Hepatocyte (in vitro differentiated cells): ENCODE data around the gene LSM5. TPM values are rescaled to one million over a fixed set of nuclear protein-coding genes. Genes with fewer than 3 reads are reported as not detected.

Experiments used
- DNase-seq: peaks from one replicate; pipeline ENCODE4 v3.0.0-alpha.2; 2016; ENCODE audit warnings: low spot score
- H2AFZ ChIP-seq: fragments of 200-600 bp; sonication (generic); 2 replicates; pipeline ENCODE4 v1.6.0; 2016; ENCODE audit warnings: antibody characterized with exemption, mild to moderate bottlenecking
- H3K27ac ChIP-seq: fragments of 200-600 bp; sonication (generic); 2 replicates; pipeline ENCODE4 v1.5.1; 2016; ENCODE audit warnings: mild to moderate bottlenecking
- H3K27me3 ChIP-seq: fragments of 200-600 bp; sonication (generic); 2 replicates; pipeline ENCODE4 v1.6.1; 2016
- H3K36me3 ChIP-seq: fragments of 200-600 bp; sonication (generic); replicated peaks from 2 replicates; pipeline ENCODE4 v1.5.1; 2016; ENCODE audit warnings: low read depth; ENCODE audit not compliant: insufficient read depth
- H3K4me1 ChIP-seq: fragments of 200-600 bp; sonication (generic); 2 replicates; pipeline ENCODE4 v1.5.1; 2016; ENCODE audit warnings: mild to moderate bottlenecking, moderate library complexity; ENCODE audit not compliant: insufficient read depth
- H3K4me2 ChIP-seq: fragments of 200-600 bp; sonication (generic); 2 replicates; pipeline ENCODE4 v1.6.0; 2016
- H3K4me3 ChIP-seq: fragments of 200-600 bp; sonication (generic); 2 replicates; pipeline ENCODE4 v1.5.1; 2016; ENCODE audit warnings: mild to moderate bottlenecking
- H3K79me2 ChIP-seq: fragments of 200-600 bp; sonication (generic); 2 replicates; pipeline ENCODE4 v1.6.0; 2017; ENCODE audit warnings: mild to moderate bottlenecking
- H3K9me2 ChIP-seq: fragments of 200-600 bp; sonication (generic); replicated peaks from 2 replicates; pipeline ENCODE4 v1.6.0; 2017; ENCODE audit warnings: mild to moderate bottlenecking; ENCODE audit not compliant: insufficient read depth
- H3K9me3 ChIP-seq: fragments of 200-600 bp; sonication (generic); 2 replicates; pipeline ENCODE4 v1.5.1; 2016; ENCODE audit warnings: low read depth, mild to moderate bottlenecking
- H4K20me1 ChIP-seq: fragments of 200-600 bp; sonication (generic); 2 replicates; pipeline ENCODE4 v1.6.0; 2016; ENCODE audit warnings: mild to moderate bottlenecking; ENCODE audit not compliant: insufficient read depth, poor library complexity, severe bottlenecking
- EZH2 ChIP-seq: fragments of 200-600 bp; sonication (generic); IDR thresholded peaks from 2 replicates; pipeline ENCODE4 v1.6.1; 2016; ENCODE audit warnings: antibody characterized with exemption, mild to moderate bottlenecking, borderline replicate concordance
- EZH2phosphoT487 ChIP-seq: fragments of 200-600 bp; sonication (generic); IDR thresholded peaks from one replicate; pipeline ENCODE4 v1.6.1; 2018; ENCODE audit warnings: antibody characterized with exemption, mild to moderate bottlenecking, low read depth, moderate library complexity; ENCODE audit not compliant: unreplicated experiment, severe bottlenecking
- WGBS: methylation state at CpG from one replicate; pipeline ENCODE4 v1.1.6; 2016; ENCODE audit warnings: low lambda C conversion rate; ENCODE audit errors: missing lambda C conversion rate; 5-methylcytosine and 5-hydroxymethylcytosine counted together
- polyA plus RNA-seq: library from polyadenylated mRNA; unstranded; fragments of >200 nt; fragmentation: Nextera tagmentation; extraction: Ambion mirVana; gene quantifications from 2 replicates; pipeline ENCODE4 v1.2.1, GENCODE V29; 2016
- total RNA-seq: library from RNA; depleted of rRNA; stranded (reverse); fragments of >200 nt; gene quantifications from 2 replicates; pipeline ENCODE4 v1.2.3, GENCODE V29; 2014
- TF ChIP-seq, protein P1 (sequence below): fragments of 200-600 bp; sonication (generic); IDR thresholded peaks from 2 replicates; pipeline ENCODE4 v1.5.1; 2016; ENCODE audit warnings: antibody characterized with exemption, mild to moderate bottlenecking; ENCODE audit not compliant: poor library complexity

The LSM5 gene
- total and polyA plus RNA-seq, 2 experiments from 2014 or later, result 38.4 to 92.7 TPM

DNA sequence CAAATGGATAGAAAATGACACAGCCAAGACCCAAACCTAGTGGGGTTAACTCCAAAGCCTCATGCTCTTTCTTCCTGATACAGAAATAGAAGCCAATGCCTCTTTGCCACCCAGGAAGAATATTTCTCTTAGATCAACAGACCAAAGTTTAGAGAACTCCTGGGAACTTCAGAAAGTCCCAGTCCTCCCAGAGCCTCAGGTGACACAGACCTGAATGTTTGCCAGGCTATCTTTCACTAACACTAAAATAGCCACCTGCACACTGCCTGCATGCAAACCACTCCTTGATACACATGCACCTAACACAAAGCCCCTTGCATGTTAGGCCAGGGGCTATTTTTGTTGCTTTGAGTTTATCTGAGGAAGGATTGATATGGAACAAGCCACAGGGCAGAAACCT is 27.7 kb downstream of the LSM5 start:
- Histone ChIP-seq H3K4me1 (peaks cover 18% of the 10 kb centered on the region), H2AFZ (no peak overlapping the region), H3K4me3 (no peak overlapping the region), H3K79me2 (no peaks in the 10 kb centered on the region), H4K20me1 (no peaks in the 10 kb centered on the region), H3K4me2 (no peak overlapping the region), H3K36me3 (no peaks in the 10 kb centered on the region), H3K9me3 (no peaks in the 10 kb centered on the region), H3K27ac (peak overlapping the region; percentile 65), H3K27me3 (no peaks in the 10 kb centered on the region), H3K9me2 (no peaks in the 10 kb centered on the region)
- TF ChIP-seq, protein P1, sequence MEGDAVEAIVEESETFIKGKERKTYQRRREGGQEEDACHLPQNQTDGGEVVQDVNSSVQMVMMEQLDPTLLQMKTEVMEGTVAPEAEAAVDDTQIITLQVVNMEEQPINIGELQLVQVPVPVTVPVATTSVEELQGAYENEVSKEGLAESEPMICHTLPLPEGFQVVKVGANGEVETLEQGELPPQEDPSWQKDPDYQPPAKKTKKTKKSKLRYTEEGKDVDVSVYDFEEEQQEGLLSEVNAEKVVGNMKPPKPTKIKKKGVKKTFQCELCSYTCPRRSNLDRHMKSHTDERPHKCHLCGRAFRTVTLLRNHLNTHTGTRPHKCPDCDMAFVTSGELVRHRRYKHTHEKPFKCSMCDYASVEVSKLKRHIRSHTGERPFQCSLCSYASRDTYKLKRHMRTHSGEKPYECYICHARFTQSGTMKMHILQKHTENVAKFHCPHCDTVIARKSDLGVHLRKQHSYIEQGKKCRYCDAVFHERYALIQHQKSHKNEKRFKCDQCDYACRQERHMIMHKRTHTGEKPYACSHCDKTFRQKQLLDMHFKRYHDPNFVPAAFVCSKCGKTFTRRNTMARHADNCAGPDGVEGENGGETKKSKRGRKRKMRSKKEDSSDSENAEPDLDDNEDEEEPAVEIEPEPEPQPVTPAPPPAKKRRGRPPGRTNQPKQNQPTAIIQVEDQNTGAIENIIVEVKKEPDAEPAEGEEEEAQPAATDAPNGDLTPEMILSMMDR, result no peak
- TF ChIP-seq EZH2phosphoT487 (no peak), EZH2 (no peak)
- peak; percentile 27 for DNase-seq

DNA sequence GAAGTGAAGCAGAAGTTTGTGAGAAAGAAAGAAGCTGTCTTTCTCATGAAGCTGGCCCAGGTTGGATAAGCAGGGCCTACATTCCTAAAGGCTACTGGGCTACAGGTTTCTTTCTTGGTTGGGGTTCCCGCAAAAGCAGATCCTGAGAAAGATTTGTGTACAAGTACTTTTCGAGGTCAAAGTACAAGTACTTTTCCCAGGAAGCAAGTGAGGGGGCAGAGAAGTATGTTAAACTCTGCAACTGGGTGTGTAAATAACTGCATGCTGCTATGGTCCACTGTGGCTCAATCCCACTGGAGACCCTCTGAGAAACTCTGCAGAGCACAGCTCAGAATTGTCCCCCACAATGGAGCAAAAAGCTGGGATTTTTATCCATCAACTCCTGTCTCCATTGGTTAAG is 28.7 kb downstream of the LSM5 start:
- H3K36me3 ChIP-seq, result no peaks in the 10 kb centered on the region
- no peaks in the 10 kb centered on the region for H3K9me2 ChIP-seq
- no peak overlapping the region for H3K4me3 ChIP-seq
- H4K20me1 ChIP-seq, result no peaks in the 10 kb centered on the region
- 67% methylated on average over 2 of the region's 2 CpGs for WGBS
- no peak for TF ChIP-seq EZH2
- TF ChIP-seq, protein P1, result no peak
- no peak for TF ChIP-seq EZH2phosphoT487
- no peaks in the 10 kb centered on the region for H3K27me3 ChIP-seq
- no peaks in the 10 kb centered on the region for H3K79me2 ChIP-seq
- peak overlapping the region; percentile 65 for H3K27ac ChIP-seq
- DNase-seq, result peak; percentile 25
- peaks cover 18% of the 10 kb centered on the region for H3K4me1 ChIP-seq
- no peak overlapping the region for H2AFZ ChIP-seq
- H3K9me3 ChIP-seq, result no peaks in the 10 kb centered on the region
- peak overlapping the region; percentile 11 for H3K4me2 ChIP-seq

DNA sequence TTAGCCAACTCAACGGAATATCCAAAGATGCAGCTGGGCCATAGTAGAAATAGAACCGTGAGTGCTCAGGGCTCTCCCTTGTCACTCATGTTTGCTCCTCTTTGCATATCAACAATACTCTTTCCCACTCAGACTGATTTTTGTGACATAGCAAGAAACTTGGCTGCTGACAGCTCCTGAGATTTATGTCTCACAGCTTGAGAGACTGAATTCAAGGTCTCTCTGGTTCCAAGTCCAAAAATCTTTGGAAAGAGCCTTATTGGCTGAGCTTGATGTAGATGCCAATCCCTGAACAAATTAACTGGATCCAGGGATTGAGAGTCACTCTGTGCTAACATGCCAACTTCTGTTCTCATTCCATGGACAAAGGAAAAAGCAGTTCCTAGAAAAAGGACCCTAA is 30.4 kb downstream of the LSM5 start:
- 90% methylated on average over 2 of the region's 2 CpGs for WGBS
- DNase-seq, result no peak
- no peaks in the 10 kb centered on the region for H3K36me3 ChIP-seq

More for the DNA sequence above, 30.4 kb downstream of the LSM5 start:
- Histone ChIP-seq H4K20me1 (no peaks in the 10 kb centered on the region), H3K9me3 (no peaks in the 10 kb centered on the region), H3K9me2 (no peaks in the 10 kb centered on the region), H3K27me3 (no peaks in the 10 kb centered on the region), H3K4me3 (no peak overlapping the region), H3K27ac (no peak overlapping the region), H3K4me1 (peaks cover 18% of the 10 kb centered on the region), H3K79me2 (no peaks in the 10 kb centered on the region), H2AFZ (no peak overlapping the region), H3K4me2 (no peak overlapping the region)
- TF ChIP-seq EZH2phosphoT487, result no peak
- TF ChIP-seq EZH2, result no peak
- TF ChIP-seq, protein P1, result no peak
